CD4-positive, alpha-beta memory T cell (primary cell): ENCODE data around the gene KIF26B. TPM values are rescaled to one million over a fixed set of nuclear protein-coding genes. Genes with fewer than 3 reads are reported as not detected.

Experiments
- CTCF ChIA-PET: fragments of 350-600 bp; sonication (Branson Sonifier 250); formaldehyde crosslinking; loops from one replicate; lab custom pipeline; 2021; ENCODE audit warnings: inconsistent platforms; ENCODE audit not compliant: partially characterized antibody; lab: Charles Lee
- POLR2A ChIA-PET: fragments of 350-600 bp; sonication (Branson Sonifier 250); formaldehyde crosslinking; loops from one replicate; lab custom pipeline; 2021; ENCODE audit not compliant: partially characterized antibody; lab: Charles Lee
- DNase-seq, 5 donors: peaks; one replicate each; pipeline versions ENCODE4 v3.0.0 to v3.0.0-alpha.2; 2020 to 2022; ENCODE audit warnings: mixed read lengths in 1 of 5
- H3K27ac ChIP-seq: one replicate; pipeline ENCODE4 v1.7.0; 2013; ENCODE audit warnings: low read depth, low read length
- H3K27me3 ChIP-seq: 2 replicates; pipeline ENCODE4 v1.7.0; 2013; ENCODE audit warnings: mild to moderate bottlenecking, low read length, moderate library complexity; ENCODE audit not compliant: insufficient read depth
- H3K36me3 ChIP-seq: 2 replicates; pipeline ENCODE4 v1.7.0; 2013; ENCODE audit warnings: mild to moderate bottlenecking, low read length, moderate library complexity; ENCODE audit not compliant: insufficient read depth
- H3K4me1 ChIP-seq: 2 replicates; pipeline ENCODE4 v1.7.0; 2013; ENCODE audit warnings: mild to moderate bottlenecking, low read length, moderate library complexity; ENCODE audit not compliant: insufficient read depth
- H3K4me3 ChIP-seq, 2 donors: one replicate each; pipeline ENCODE4 v1.7.0; 2013; ENCODE audit warnings: low read length in 2 of 2, mild to moderate bottlenecking in 1 of 2
- H3K9me3 ChIP-seq, 2 donors: one replicate each; pipeline ENCODE4 v1.7.0; 2013; ENCODE audit warnings: low read length in 2 of 2, control low read depth in 1 of 2; ENCODE audit not compliant: control insufficient read depth in 1 of 2
- H3K27ac Mint-ChIP-seq, 7 donors: one replicate each; pipeline ENCODE4 v1.8.0; 2020 to 2021; ENCODE audit warnings: mixed read lengths in 7 of 7, mild to moderate bottlenecking in 6 of 7, inconsistent platforms in 3 of 7, moderate library complexity in 3 of 7
- H3K27me3 Mint-ChIP-seq, 2 donors: one replicate each; pipeline ENCODE4 v1.8.0; 2020 to 2021; ENCODE audit warnings: mixed read lengths in 2 of 2
- H3K36me3 Mint-ChIP-seq, 2 donors: one replicate each; pipeline ENCODE4 v1.8.0; 2020 to 2021; ENCODE audit warnings: mixed read lengths in 2 of 2, inconsistent platforms in 1 of 2, mild to moderate bottlenecking in 1 of 2
- H3K4me1 Mint-ChIP-seq, 4 donors: one replicate each; pipeline ENCODE4 v1.8.0; 2020 to 2021; ENCODE audit warnings: mixed read lengths in 4 of 4, mild to moderate bottlenecking in 1 of 4
- H3K4me3 Mint-ChIP-seq, 8 donors: one replicate each; pipeline ENCODE4 v1.8.0; 2020 to 2021; ENCODE audit warnings: mixed read lengths in 8 of 8, mild to moderate bottlenecking in 7 of 8, moderate library complexity in 6 of 8, inconsistent platforms in 3 of 8
- H3K9me3 Mint-ChIP-seq, 8 donors: one replicate each; pipeline ENCODE4 v1.8.0; 2020 to 2021; ENCODE audit warnings: mixed read lengths in 8 of 8, mild to moderate bottlenecking in 5 of 8, inconsistent platforms in 3 of 8, moderate library complexity in 1 of 8
- intact Hi-C: fragments of 100-400 bp; cut with micrococcal nuclease; formaldehyde crosslinking; loops from one replicate; pipeline ENCODE4 v1.15.1; 2023
- polyA plus RNA-seq, 2 donors: library from polyadenylated mRNA; unstranded; fragments of 300-500 nt; fragmentation: Illumina TruSeq; gene quantifications; one replicate each; pipeline ENCODE4 v1.2.3, GENCODE V29; 2021
- total RNA-seq, 2 experiments: library from RNA; stranded (reverse); gene quantifications; one replicate each; pipeline ENCODE4 v1.2.3, GENCODE V29; 2021

The KIF26B gene
- total and polyA plus RNA-seq, 4 experiments from 2014 or later: 0.10 TPM; not detected in 3

- Histone ChIP-seq H3K9me3 (no peaks in the 10 kb centered on the region), H3K4me3 (no peak overlapping the region), H3K27ac (no peak overlapping the region), H3K36me3 (no peaks in the 10 kb centered on the region), H3K27me3 (no peaks in the 10 kb centered on the region), H3K4me1 (no peaks in the 10 kb centered on the region)
- H3K4me1 Mint-ChIP-seq: no peaks in the 10 kb centered on the region
- H3K9me3 Mint-ChIP-seq: peaks cover 0 to 3% (median 2%) of the 10 kb centered on the region in 8 donors
- POLR2A ChIA-PET: no interaction called here
- intact Hi-C loops: no loop called here
- peak overlapping the region in 1 of 8 donors; percentile 73 for H3K4me3 Mint-ChIP-seq
- H3K36me3 Mint-ChIP-seq: no peaks in the 10 kb centered on the region
- H3K27me3 Mint-ChIP-seq: peaks cover 0 to 3% of the 10 kb centered on the region in 2 donors
- DNase-seq: no peak
- CTCF ChIA-PET: no interaction called here
- H3K27ac Mint-ChIP-seq: no peak overlapping the region
Observed at GRCh38 chr1:245469734-245470133, 314.9 kb downstream of the KIF26B start.

GRCh38 chr1:245475126-245475525, 320.3 kb downstream of the KIF26B start:
- H3K4me1 Mint-ChIP-seq: no peaks in the 10 kb centered on the region
- POLR2A ChIA-PET: no interaction called here
- H3K4me3 ChIP-seq: no peak overlapping the region
- no peak overlapping the region for H3K4me3 Mint-ChIP-seq
- no peaks in the 10 kb centered on the region for H3K27me3 ChIP-seq
- no peaks in the 10 kb centered on the region for H3K36me3 ChIP-seq
- H3K9me3 Mint-ChIP-seq: peaks cover 0 to 4% (median 0%) of the 10 kb centered on the region in 8 donors
- CTCF ChIA-PET: no interaction called here
- H3K27me3 Mint-ChIP-seq: peaks cover 0 to 4% of the 10 kb centered on the region in 2 donors
- no peaks in the 10 kb centered on the region for H3K36me3 Mint-ChIP-seq
- H3K27ac Mint-ChIP-seq: no peak overlapping the region
- no peak overlapping the region for H3K27ac ChIP-seq
- H3K4me1 ChIP-seq: no peaks in the 10 kb centered on the region
- intact Hi-C loops: no loop called here
- DNase-seq: no peak
- H3K9me3 ChIP-seq: no peaks in the 10 kb centered on the region

- intact Hi-C loops: no loop called here
- peaks cover 0 to 4% (median 0%) of the 10 kb centered on the region in 8 donors for H3K9me3 Mint-ChIP-seq
- H3K36me3 Mint-ChIP-seq: no peaks in the 10 kb centered on the region
- H3K4me1 ChIP-seq: no peaks in the 10 kb centered on the region
- no peak overlapping the region for H3K4me3 ChIP-seq
- no peaks in the 10 kb centered on the region for H3K27me3 ChIP-seq
- no peak overlapping the region for H3K27ac ChIP-seq
- CTCF ChIA-PET: no interaction called here
- DNase-seq: no peak
- no peaks in the 10 kb centered on the region for H3K9me3 ChIP-seq
- H3K27ac Mint-ChIP-seq: no peak overlapping the region
- POLR2A ChIA-PET: no interaction called here
- no peaks in the 10 kb centered on the region for H3K4me1 Mint-ChIP-seq
- no peak overlapping the region for H3K4me3 Mint-ChIP-seq
- peaks cover 0 to 4% of the 10 kb centered on the region in 2 donors for H3K27me3 Mint-ChIP-seq
- H3K36me3 ChIP-seq: no peaks in the 10 kb centered on the region
Observed at GRCh38 chr1:245475961-245476516, 321.3 kb downstream of the KIF26B start.

- no peaks in the 10 kb centered on the region for H3K27me3 ChIP-seq
- ChIA-PET CTCF (no interaction called here), POLR2A (no interaction called here)
- Mint-ChIP-seq H3K4me3 (no peak overlapping the region), H3K27ac (no peak overlapping the region), H3K36me3 (no peaks in the 10 kb centered on the region), H3K27me3 (peaks cover 2 to 3% of the 10 kb centered on the region in 2 donors), H3K4me1 (no peaks in the 10 kb centered on the region), H3K9me3 (peaks cover 0 to 4% (median 0%) of the 10 kb centered on the region in 8 donors)
- H3K4me3 ChIP-seq: no peak overlapping the region
- intact Hi-C loops: no loop called here
- DNase-seq: no peak
- no peak overlapping the region for H3K27ac ChIP-seq
- H3K9me3 ChIP-seq: no peaks in the 10 kb centered on the region
- no peaks in the 10 kb centered on the region for H3K36me3 ChIP-seq
- H3K4me1 ChIP-seq: no peaks in the 10 kb centered on the region
Observed at GRCh38 chr1:245477941-245478340, 323.2 kb downstream of the KIF26B start.

- no peak overlapping the region for H3K27ac ChIP-seq
- peaks cover 0 to 3% of the 10 kb centered on the region in 2 donors for H3K27me3 Mint-ChIP-seq
- no peaks in the 10 kb centered on the region for H3K36me3 Mint-ChIP-seq
- H3K4me3 ChIP-seq: no peak overlapping the region
- no peaks in the 10 kb centered on the region for H3K9me3 Mint-ChIP-seq
- no peaks in the 10 kb centered on the region for H3K4me1 Mint-ChIP-seq
- H3K4me1 ChIP-seq: no peaks in the 10 kb centered on the region
- DNase-seq: no peak
- no peaks in the 10 kb centered on the region for H3K36me3 ChIP-seq
- H3K4me3 Mint-ChIP-seq: no peak overlapping the region
- H3K27me3 ChIP-seq: no peaks in the 10 kb centered on the region
- H3K9me3 ChIP-seq: no peaks in the 10 kb centered on the region
- POLR2A ChIA-PET: no interaction called here
- intact Hi-C loops: no loop called here
- CTCF ChIA-PET: no interaction called here
- H3K27ac Mint-ChIP-seq: no peak overlapping the region
Observed at GRCh38 chr1:245480393-245481120, 325.8 kb downstream of the KIF26B start.

GRCh38 chr1:245481261-245481660, 326.5 kb downstream of the KIF26B start:
- no peaks in the 10 kb centered on the region for H3K27me3 ChIP-seq
- Mint-ChIP-seq H3K27me3 (peaks cover 0 to 3% of the 10 kb centered on the region in 2 donors), H3K27ac (no peak overlapping the region), H3K36me3 (no peaks in the 10 kb centered on the region), H3K4me3 (no peak overlapping the region), H3K9me3 (no peaks in the 10 kb centered on the region), H3K4me1 (no peaks in the 10 kb centered on the region)
- no peaks in the 10 kb centered on the region for H3K36me3 ChIP-seq
- no peak for DNase-seq
- no peak overlapping the region for H3K27ac ChIP-seq
- intact Hi-C loops: no loop called here
- no peaks in the 10 kb centered on the region for H3K9me3 ChIP-seq
- POLR2A ChIA-PET: no interaction called here
- CTCF ChIA-PET: no interaction called here
- no peaks in the 10 kb centered on the region for H3K4me1 ChIP-seq
- no peak overlapping the region for H3K4me3 ChIP-seq

GRCh38 chr1:245483247-245483646, 328.5 kb downstream of the KIF26B start:
- intact Hi-C loops: no loop called here
- ChIA-PET CTCF (no interaction called here), POLR2A (no interaction called here)
- H3K4me1 ChIP-seq: no peaks in the 10 kb centered on the region
- no peak for DNase-seq
- no peak overlapping the region for H3K27ac ChIP-seq
- no peak overlapping the region for H3K27ac Mint-ChIP-seq
- H3K36me3 ChIP-seq: no peaks in the 10 kb centered on the region
- no peaks in the 10 kb centered on the region for H3K27me3 ChIP-seq
- no peaks in the 10 kb centered on the region for H3K9me3 Mint-ChIP-seq
- no peak overlapping the region for H3K4me3 ChIP-seq
- H3K4me1 Mint-ChIP-seq: no peaks in the 10 kb centered on the region
- H3K27me3 Mint-ChIP-seq: peaks cover 0 to 3% of the 10 kb centered on the region in 2 donors
- H3K4me3 Mint-ChIP-seq: no peak overlapping the region
- H3K36me3 Mint-ChIP-seq: no peaks in the 10 kb centered on the region
- H3K9me3 ChIP-seq: no peaks in the 10 kb centered on the region
